ENCODE results near the gene TMEM35A. TPM values are rescaled to one million over a fixed set of nuclear protein-coding genes. Genes with fewer than 3 reads are reported as not detected.
"Not testable (repeated sequence)": the region's sequence is repeated elsewhere in the genome, so short reads cannot be mapped to it uniquely, and the experiment has no call there.

TMEM35A gene
- total and polyA plus RNA-seq, 7 experiments from 2014 or later = 0.15 TPM; not detected in 6

GRCh38 chrX:101056551-101056950, 22.1 kb upstream of the TMEM35A start:
- DNase-seq; POLR2A ChIA-PET; H3K27ac ChIP-seq (ENCODE audit: low read depth, low read length); H3K36me3 Mint-ChIP-seq; intact Hi-C loops (cut with micrococcal nuclease); H3K4me3 Mint-ChIP-seq; H3K36me3 ChIP-seq (ENCODE audit: control insufficient read depth in 2 of 3, insufficient read depth in 3 of 3, low read length in 3 of 3); H3K27me3 ChIP-seq (ENCODE audit: control insufficient read depth in 2 of 2, insufficient read depth in 2 of 2, low read length in 2 of 2); H3K9me3 ChIP-seq (ENCODE audit: control insufficient read depth in 2 of 3, low read length in 3 of 3); ATAC-seq; H3K4me3 ChIP-seq (ENCODE audit: low read length); H3K9me3 Mint-ChIP-seq; H3K4me1 ChIP-seq (ENCODE audit: control insufficient read depth in 2 of 2, insufficient read depth in 2 of 2, low read length in 2 of 2); CTCF ChIA-PET; H3K27me3 Mint-ChIP-seq: not testable (repeated sequence)
- Mint-ChIP-seq H3K4me1 (peaks cover 0 to 13% (median 6%) of the 10 kb centered on the region in 7 donors), H3K27ac (peak overlapping the region in 1 of 9 donors; percentile 53)

GRCh38 chrX:101057093-101057714, 21.5 kb upstream of the TMEM35A start:
- ChIA-PET POLR2A (interaction anchor here (0.6 kb wide), 1 partner anchor 1600 kb away, joined by 3 read pairs; no protein-coding TSS in a partner anchor), CTCF (no interaction called here)
- H3K9me3 Mint-ChIP-seq = peaks cover 0 to 4% (median 0%) of the 10 kb centered on the region in 11 donors
- Histone ChIP-seq H3K9me3 (ENCODE audit: control insufficient read depth in 2 of 3, low read length in 3 of 3) (no peaks in the 10 kb centered on the region), H3K4me1 (ENCODE audit: control insufficient read depth in 2 of 2, insufficient read depth in 2 of 2, low read length in 2 of 2) (no peaks in the 10 kb centered on the region), H3K36me3 (ENCODE audit: control insufficient read depth in 2 of 3, insufficient read depth in 3 of 3, low read length in 3 of 3) (no peaks in the 10 kb centered on the region), H3K4me3 (ENCODE audit: low read length) (no peak overlapping the region), H3K27me3 (ENCODE audit: control insufficient read depth in 2 of 2, insufficient read depth in 2 of 2, low read length in 2 of 2) (no peaks in the 10 kb centered on the region), H3K27ac (ENCODE audit: low read depth, low read length) (no peak overlapping the region)
- DNase-seq (no peak), ATAC-seq (peak; percentile 54)
- peak overlapping the region in 1 of 9 donors; percentile 53 for H3K27ac Mint-ChIP-seq
- peaks cover 0 to 6% (median 0%) of the 10 kb centered on the region in 5 donors for H3K36me3 Mint-ChIP-seq
- H3K4me1 Mint-ChIP-seq = peaks cover 0 to 10% (median 2%) of the 10 kb centered on the region in 7 donors
- peak overlapping the region in 1 of 10 donors; percentile 3 for H3K4me3 Mint-ChIP-seq
- no peaks in the 10 kb centered on the region for H3K27me3 Mint-ChIP-seq
- intact Hi-C loops (cut with micrococcal nuclease) = no loop called here

GRCh38 chrX:101062176-101062575, 16.5 kb upstream of the TMEM35A start:
- H3K27me3 Mint-ChIP-seq = peaks cover 0 to 5% (median 0%) of the 10 kb centered on the region in 5 donors
- Histone ChIP-seq H3K27ac (ENCODE audit: low read depth, low read length) (no peak overlapping the region), H3K4me3 (ENCODE audit: low read length) (no peak overlapping the region), H3K36me3 (ENCODE audit: control insufficient read depth in 2 of 3, insufficient read depth in 3 of 3, low read length in 3 of 3) (no peaks in the 10 kb centered on the region), H3K9me3 (ENCODE audit: control insufficient read depth in 2 of 3, low read length in 3 of 3) (no peaks in the 10 kb centered on the region), H3K4me1 (ENCODE audit: control insufficient read depth in 2 of 2, insufficient read depth in 2 of 2, low read length in 2 of 2) (no peaks in the 10 kb centered on the region), H3K27me3 (ENCODE audit: control insufficient read depth in 2 of 2, insufficient read depth in 2 of 2, low read length in 2 of 2) (no peaks in the 10 kb centered on the region)
- intact Hi-C loops (cut with micrococcal nuclease) = no loop called here
- ChIA-PET POLR2A (interaction anchor here (0.6 kb wide), 1 partner anchor 49 kb away, joined by 4 read pairs; no protein-coding TSS in a partner anchor), CTCF (no interaction called here)
- no peak overlapping the region for H3K27ac Mint-ChIP-seq
- peaks cover 0 to 1% (median 0%) of the 10 kb centered on the region in 11 donors for H3K9me3 Mint-ChIP-seq
- no peak for ATAC-seq
- H3K36me3 Mint-ChIP-seq = peaks cover 0 to under 1% (median 0%) of the 10 kb centered on the region in 5 donors
- DNase-seq = no peak
- H3K4me1 Mint-ChIP-seq = peaks cover 0 to 2% (median 0%) of the 10 kb centered on the region in 7 donors
- H3K4me3 Mint-ChIP-seq = no peak overlapping the region

GRCh38 chrX:101071582-101071981, 7.1 kb upstream of the TMEM35A start:
- H3K27ac Mint-ChIP-seq = no peak overlapping the region
- Histone ChIP-seq H3K4me1 (ENCODE audit: control insufficient read depth in 2 of 2, insufficient read depth in 2 of 2, low read length in 2 of 2) (no peaks in the 10 kb centered on the region), H3K4me3 (ENCODE audit: low read length) (no peak overlapping the region), H3K27ac (ENCODE audit: low read depth, low read length) (no peak overlapping the region), H3K36me3 (ENCODE audit: control insufficient read depth in 2 of 3, insufficient read depth in 3 of 3, low read length in 3 of 3) (no peaks in the 10 kb centered on the region), H3K27me3 (ENCODE audit: control insufficient read depth in 2 of 2, insufficient read depth in 2 of 2, low read length in 2 of 2) (no peaks in the 10 kb centered on the region), H3K9me3 (ENCODE audit: control insufficient read depth in 2 of 3, low read length in 3 of 3) (no peaks in the 10 kb centered on the region)
- POLR2A ChIA-PET = no interaction called here
- ATAC-seq (no peak), DNase-seq (no peak)
- no peaks in the 10 kb centered on the region for H3K36me3 Mint-ChIP-seq
- no peaks in the 10 kb centered on the region for H3K4me1 Mint-ChIP-seq
- no peaks in the 10 kb centered on the region for H3K27me3 Mint-ChIP-seq
- no peak overlapping the region for H3K4me3 Mint-ChIP-seq
- CTCF ChIA-PET = no interaction called here
- peaks cover 0 to 15% (median 0%) of the 10 kb centered on the region in 11 donors for H3K9me3 Mint-ChIP-seq
- intact Hi-C loops (cut with micrococcal nuclease) = no loop called here

GRCh38 chrX:101079736-101080270, 1.1 kb downstream of the TMEM35A start:
- H3K36me3 ChIP-seq (ENCODE audit: control insufficient read depth in 2 of 3, insufficient read depth in 3 of 3, low read length in 3 of 3) = no peaks in the 10 kb centered on the region
- H3K4me1 ChIP-seq (ENCODE audit: control insufficient read depth in 2 of 2, insufficient read depth in 2 of 2, low read length in 2 of 2) = no peaks in the 10 kb centered on the region
- ATAC-seq = no peak
- H3K4me3 ChIP-seq (ENCODE audit: low read length) = no peak overlapping the region
- Mint-ChIP-seq H3K27me3 (peaks cover 0 to 27% (median 24%) of the 10 kb centered on the region in 5 donors), H3K4me1 (peaks cover 0 to 11% (median 5%) of the 10 kb centered on the region in 7 donors), H3K9me3 (peaks cover 0 to 5% (median 0%) of the 10 kb centered on the region in 11 donors), H3K4me3 (peak overlapping the region in 2 of 10 donors; percentile 10), H3K27ac (no peak overlapping the region), H3K36me3 (no peaks in the 10 kb centered on the region)
- ChIA-PET POLR2A (no interaction called here), CTCF (no interaction called here)
- no peaks in the 10 kb centered on the region for H3K9me3 ChIP-seq (ENCODE audit: control insufficient read depth in 2 of 3, low read length in 3 of 3)
- no peak for DNase-seq
- intact Hi-C loops (cut with micrococcal nuclease) = no loop called here
- H3K27ac ChIP-seq (ENCODE audit: low read depth, low read length) = no peak overlapping the region
- no peaks in the 10 kb centered on the region for H3K27me3 ChIP-seq (ENCODE audit: control insufficient read depth in 2 of 2, insufficient read depth in 2 of 2, low read length in 2 of 2)

- H3K27ac Mint-ChIP-seq = no peak overlapping the region
- H3K27me3 Mint-ChIP-seq = peaks cover 0 to 27% (median 24%) of the 10 kb centered on the region in 5 donors
- H3K9me3 Mint-ChIP-seq = peaks cover 0 to 2% (median 0%) of the 10 kb centered on the region in 11 donors
- no peaks in the 10 kb centered on the region for H3K36me3 Mint-ChIP-seq
- ATAC-seq = no peak
- ChIA-PET POLR2A (no interaction called here), CTCF (no interaction called here)
- H3K4me3 Mint-ChIP-seq = no peak overlapping the region
- intact Hi-C loops (cut with micrococcal nuclease) = no loop called here
- Histone ChIP-seq H3K9me3 (ENCODE audit: control insufficient read depth in 2 of 3, low read length in 3 of 3) (no peaks in the 10 kb centered on the region), H3K4me1 (ENCODE audit: control insufficient read depth in 2 of 2, insufficient read depth in 2 of 2, low read length in 2 of 2) (no peaks in the 10 kb centered on the region), H3K27ac (ENCODE audit: low read depth, low read length) (no peak overlapping the region), H3K4me3 (ENCODE audit: low read length) (no peak overlapping the region), H3K36me3 (ENCODE audit: control insufficient read depth in 2 of 3, insufficient read depth in 3 of 3, low read length in 3 of 3) (no peaks in the 10 kb centered on the region), H3K27me3 (ENCODE audit: control insufficient read depth in 2 of 2, insufficient read depth in 2 of 2, low read length in 2 of 2) (no peaks in the 10 kb centered on the region)
- no peak for DNase-seq
- peaks cover 0 to 11% (median 5%) of the 10 kb centered on the region in 7 donors for H3K4me1 Mint-ChIP-seq
These were observed 1.8 kb downstream of the TMEM35A start for GRCh38 chrX:101080326-101081124.

All from naive thymus-derived CD4-positive, alpha-beta T cell (primary cell).